Activated CD4-positive, alpha-beta T cell treated with anti-CD3 and anti-CD28 coated beads, Interleukin-2, amount 50 U/mL, for 16 hours (primary cell): ENCODE results near the gene CECR2.
"Not testable (repeated sequence)": the region's sequence is repeated elsewhere in the genome, so short reads cannot be mapped to it uniquely, and the experiment has no call there.

Experiments used
- DNase-seq: peaks from one replicate; pipeline ENCODE4 v3.0.0-alpha.2; 2020

CECR2 gene

GRCh38 chr22:17407643-17408042 is 38.4 kb downstream of the CECR2 start:
- DNase-seq: no peak

- no peak for DNase-seq
These were observed 41.3 kb downstream of the CECR2 start for GRCh38 chr22:17410576-17410975.

- DNase-seq: no peak
These were observed 42.0 kb downstream of the CECR2 start for GRCh38 chr22:17411213-17411612.

GRCh38 chr22:17412232-17412631 is 43.0 kb downstream of the CECR2 start:
- DNase-seq: no peak

- DNase-seq: no peak
These were observed 49.6 kb downstream of the CECR2 start for GRCh38 chr22:17418890-17419324.

- no peak for DNase-seq
These were observed 50.1 kb downstream of the CECR2 start for GRCh38 chr22:17419348-17419747.

GRCh38 chr22:17422736-17423343 is 53.6 kb downstream of the CECR2 start:
- DNase-seq: no peak

GRCh38 chr22:17423616-17424015 is 54.4 kb downstream of the CECR2 start:
- DNase-seq: no peak

GRCh38 chr22:17427528-17427927 is 58.3 kb downstream of the CECR2 start:
- DNase-seq: not testable (repeated sequence)

- no peak for DNase-seq
These were observed 60.3 kb downstream of the CECR2 start for GRCh38 chr22:17429516-17429915.

GRCh38 chr22:17430412-17430811 is 61.2 kb downstream of the CECR2 start:
- no peak for DNase-seq

- DNase-seq: no peak
These were observed 61.9 kb downstream of the CECR2 start for GRCh38 chr22:17431179-17431578.

- DNase-seq: no peak
These were observed 65.6 kb downstream of the CECR2 start for GRCh38 chr22:17434856-17435255.

- no peak for DNase-seq
These were observed 66.1 kb downstream of the CECR2 start for GRCh38 chr22:17435375-17435774.

GRCh38 chr22:17436382-17436980 is 67.2 kb downstream of the CECR2 start:
- DNase-seq: no peak

GRCh38 chr22:17436981-17437412 is 67.7 kb downstream of the CECR2 start:
- no peak for DNase-seq

GRCh38 chr22:17438026-17438425 is 68.8 kb downstream of the CECR2 start:
- DNase-seq: no peak

GRCh38 chr22:17441326-17441725 is 72.1 kb downstream of the CECR2 start:
- DNase-seq: no peak

- no peak for DNase-seq
These were observed 74.3 kb downstream of the CECR2 start for GRCh38 chr22:17443405-17444203.

GRCh38 chr22:17444204-17444504 is 74.9 kb downstream of the CECR2 start:
- no peak for DNase-seq

- no peak for DNase-seq
These were observed 77.4 kb downstream of the CECR2 start for GRCh38 chr22:17446698-17447097.

GRCh38 chr22:17451316-17451715 is 82.1 kb downstream of the CECR2 start:
- no peak for DNase-seq

GRCh38 chr22:17460895-17461294 is 91.6 kb downstream of the CECR2 start:
- DNase-seq: no peak

GRCh38 chr22:17470880-17471500 is 101.7 kb downstream of the CECR2 start:
- no peak for DNase-seq
